Measurements from ENCODE around the gene NANS. TPM values are rescaled to one million over a fixed set of nuclear protein-coding genes. Genes with fewer than 3 reads are reported as not detected.

The NANS gene
- total RNA-seq, 5 donors from 2014 or later (not counting 1 experiment from before 2014, with no cell fraction given), result 21.7 to 57.5 (median 27.6) TPM

DNA sequence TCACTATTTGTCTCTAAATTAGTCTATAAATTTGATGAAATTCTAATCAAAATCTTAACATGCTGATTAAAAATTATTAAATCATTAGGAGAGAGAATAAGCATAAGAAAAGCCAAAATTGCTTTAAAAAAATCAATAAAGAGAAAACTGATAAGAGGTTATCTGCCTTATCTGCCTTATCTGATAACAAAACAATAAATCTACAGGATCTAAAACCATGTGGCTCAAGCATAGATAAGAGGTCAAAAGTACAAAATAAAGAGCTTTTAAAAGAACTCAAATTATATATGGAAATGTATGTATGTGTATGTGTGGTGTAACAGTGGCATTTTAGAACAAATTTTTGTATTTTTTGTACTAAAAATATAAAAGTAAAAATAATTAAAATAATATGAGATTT lies 43.9 kb downstream of the NANS start:
- peak overlapping the region in 2 of 3 donors; percentile 49 to 70 for H3K4me3 Mint-ChIP-seq

DNA sequence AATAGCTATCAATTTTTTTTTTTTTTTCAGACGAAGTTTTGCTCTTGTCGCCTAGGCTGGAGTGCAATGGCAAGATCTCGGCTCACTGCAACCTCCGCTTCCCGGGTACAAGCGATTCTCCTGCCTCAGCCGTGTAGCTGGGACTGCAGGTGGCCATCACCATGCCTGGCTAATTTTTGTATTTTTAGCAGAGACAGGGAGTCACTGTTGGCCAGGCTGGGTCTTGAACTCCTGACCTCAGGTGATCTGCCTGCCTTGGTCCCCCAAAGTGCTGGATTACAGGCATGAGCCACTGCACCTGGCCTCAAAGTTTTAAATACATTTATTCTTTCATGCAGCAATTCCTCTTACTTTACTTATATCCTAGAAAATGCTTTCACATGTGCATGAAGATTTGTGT lies 44.9 kb downstream of the NANS start:
- WGBS (ENCODE audit: insufficient coverage), result 57% methylated on average over 7 of the region's 7 CpGs
- Histone ChIP-seq H3K4me3 (ENCODE audit: control insufficient read depth in 1 of 2, extremely low read depth in 1 of 2, low read length in 1 of 2) (no peak overlapping the region), H3K4me1 (ENCODE audit: control insufficient read depth in 1 of 2, extremely low read depth in 1 of 2, insufficient read depth in 2 of 2, low read length in 2 of 2) (peaks cover 66 to 94% of the 10 kb centered on the region in 2 experiments), H3K27ac (ENCODE audit: low read length) (peak overlapping the region; percentile 77), H3K27me3 (replicated peaks in 1 of 2; ENCODE audit: control insufficient read depth in 2 of 2, extremely low read depth in 1 of 2, insufficient read depth in 2 of 2, low read length in 1 of 2) (no peaks in the 10 kb centered on the region), H3K36me3 (ENCODE audit: control insufficient read depth in 2 of 2, extremely low read depth in 1 of 2, insufficient read depth in 1 of 2, low read length in 1 of 2) (peaks cover 8 to 41% of the 10 kb centered on the region in 2 donors), H3K9me3 (no peaks in the 10 kb centered on the region)
- ChIA-PET POLR2A (interaction anchor here (0.6 to 1.6 kb wide), 12 partner anchors 13 to 234 kb away, joined by 3 to 9 read pairs (median 5); partner anchors contain the start of gene NANS (in 1 of the 2)), CTCF (interaction anchor here (0.5 to 3.7 kb wide), 17 partner anchors 10 to 469 kb away, joined by 3 to 28 read pairs (median 5); partner anchors contain the start of genes TRIM14 (in 2 of the 2) and CORO2A (in 1 of the 2))
- Mint-ChIP-seq H3K36me3 (peaks cover 47% of the 10 kb centered on the region), H3K27ac (peak overlapping the region; percentile 95 to 99), H3K4me1 (peaks cover 86 to 95% (median 86%) of the 10 kb centered on the region in 3 donors), H3K27me3 (no peaks in the 10 kb centered on the region), H3K4me3 (peak overlapping the region in 2 of 3 donors; percentile 2 to 74), H3K9me3 (no peaks in the 10 kb centered on the region)
- ATAC-seq (replicated peaks in 1 of 4) (no peak), DNase-seq (no peak)

More for the DNA sequence above, 43.9 kb downstream of the NANS start:
- Histone ChIP-seq H3K36me3 (ENCODE audit: control insufficient read depth in 2 of 2, extremely low read depth in 1 of 2, insufficient read depth in 1 of 2, low read length in 1 of 2) (peaks cover 6 to 43% of the 10 kb centered on the region in 2 donors), H3K9me3 (no peaks in the 10 kb centered on the region), H3K4me1 (ENCODE audit: control insufficient read depth in 1 of 2, extremely low read depth in 1 of 2, insufficient read depth in 2 of 2, low read length in 2 of 2) (peaks cover 59 to 94% of the 10 kb centered on the region in 2 experiments), H3K27me3 (replicated peaks in 1 of 2; ENCODE audit: control insufficient read depth in 2 of 2, extremely low read depth in 1 of 2, insufficient read depth in 2 of 2, low read length in 1 of 2) (no peaks in the 10 kb centered on the region), H3K27ac (ENCODE audit: low read length) (peak overlapping the region; percentile 77), H3K4me3 (ENCODE audit: control insufficient read depth in 1 of 2, extremely low read depth in 1 of 2, low read length in 1 of 2) (no peak overlapping the region)
- ChIA-PET POLR2A (interaction anchor here (0.6 to 1.6 kb wide), 3 partner anchors 16 to 77 kb away, joined by 3 to 18 read pairs (median 5); no protein-coding TSS in a partner anchor), CTCF (interaction anchor here in 1 of 2 donors (0.5 to 3.7 kb wide), 3 partner anchors 18 to 439 kb away, joined by 3 to 28 read pairs (median 3); partner anchors contain the start of gene TRIM14)
- Mint-ChIP-seq H3K4me1 (peaks cover 83 to 95% (median 85%) of the 10 kb centered on the region in 3 donors), H3K9me3 (no peaks in the 10 kb centered on the region), H3K36me3 (peaks cover 46% of the 10 kb centered on the region), H3K27ac (peak overlapping the region; percentile 95 to 99), H3K27me3 (no peaks in the 10 kb centered on the region)
- ATAC-seq (replicated peaks in 1 of 4) (no peak), DNase-seq (no peak)

DNA sequence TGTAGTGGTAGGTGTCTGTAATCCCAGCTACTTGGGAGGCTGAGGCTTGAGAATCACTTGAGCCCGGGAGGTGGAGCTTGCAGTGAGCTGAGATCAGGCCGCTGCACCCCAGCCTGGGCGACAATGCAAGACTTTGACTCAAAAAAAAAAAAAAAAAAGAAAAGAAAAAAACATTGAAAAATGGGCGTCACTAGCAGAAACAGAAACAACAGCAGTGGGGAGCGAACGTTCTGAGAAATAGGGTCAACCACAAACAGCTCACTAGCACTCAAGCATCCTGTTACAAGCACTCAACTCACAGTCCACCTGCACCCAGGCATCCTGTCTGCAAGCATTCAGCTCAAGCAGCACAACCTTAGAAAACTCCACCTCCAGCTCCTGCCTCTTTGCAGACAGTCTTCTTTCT lies 45.3 kb downstream of the NANS start:
- ChIA-PET POLR2A (interaction anchor here (0.6 to 1.6 kb wide), 16 partner anchors 9 to 234 kb away, joined by 3 to 9 read pairs (median 5); partner anchors contain the start of genes NANS (in 1 of the 2) and TBC1D2 (in 1 of the 2)), CTCF (interaction anchor here (0.5 to 3.7 kb wide), 22 partner anchors 9 to 851 kb away, joined by 3 to 28 read pairs (median 5); partner anchors contain the start of genes TRIM14 (in 2 of the 2) and CORO2A (in 1 of the 2))
- DNase-seq (peak; percentile 49 to 95 (median 83)), ATAC-seq (replicated peaks in 1 of 4) (peak; percentile 95 to 97 (median 96))
- H3K36me3 Mint-ChIP-seq, result peaks cover 45% of the 10 kb centered on the region
- H3K9me3 Mint-ChIP-seq, result no peaks in the 10 kb centered on the region
- H3K36me3 ChIP-seq (ENCODE audit: control insufficient read depth in 2 of 2, extremely low read depth in 1 of 2, insufficient read depth in 1 of 2, low read length in 1 of 2), result peaks cover 8 to 37% of the 10 kb centered on the region in 2 donors
- peak overlapping the region; percentile 77 for H3K27ac ChIP-seq (ENCODE audit: low read length)
- WGBS (ENCODE audit: insufficient coverage), result 0% methylated on average over 3 of the region's 6 CpGs
- no peaks in the 10 kb centered on the region for H3K9me3 ChIP-seq
- H3K4me3 Mint-ChIP-seq, result peak overlapping the region; percentile 65 to 74 (median 69)
- H3K27ac Mint-ChIP-seq, result peak overlapping the region; percentile 95 to 99
- H3K4me1 ChIP-seq (ENCODE audit: control insufficient read depth in 1 of 2, extremely low read depth in 1 of 2, insufficient read depth in 2 of 2, low read length in 2 of 2), result peaks cover 67 to 92% of the 10 kb centered on the region in 2 experiments
- peaks cover 86 to 95% (median 86%) of the 10 kb centered on the region in 3 donors for H3K4me1 Mint-ChIP-seq
- H3K4me3 ChIP-seq (ENCODE audit: control insufficient read depth in 1 of 2, extremely low read depth in 1 of 2, low read length in 1 of 2), result peak overlapping the region in 1 of 2 donors; percentile 13
- H3K27me3 Mint-ChIP-seq, result no peaks in the 10 kb centered on the region
- no peaks in the 10 kb centered on the region for H3K27me3 ChIP-seq (replicated peaks in 1 of 2; ENCODE audit: control insufficient read depth in 2 of 2, extremely low read depth in 1 of 2, insufficient read depth in 2 of 2, low read length in 1 of 2)

DNA sequence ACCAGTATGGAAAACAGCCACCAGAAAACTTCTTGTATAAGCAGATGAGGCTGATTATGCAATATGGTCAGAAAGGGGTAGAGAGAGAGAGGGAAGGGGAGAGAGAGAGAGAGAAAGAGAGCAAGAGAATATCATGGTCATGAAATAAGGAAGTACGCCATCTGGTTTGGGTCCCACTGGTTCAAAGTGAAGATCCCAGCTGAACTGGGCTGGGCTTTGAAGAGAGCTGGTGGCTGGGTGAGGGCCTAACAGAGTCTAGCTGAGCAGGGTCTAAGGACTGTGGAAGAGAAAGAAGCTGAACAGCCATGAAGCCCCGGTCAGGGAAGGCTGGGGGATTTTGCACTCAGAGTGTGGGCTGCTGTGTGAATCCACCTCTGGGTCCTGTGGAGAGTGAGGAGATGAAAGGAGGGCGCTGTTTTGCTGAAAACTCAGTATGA lies 47.9 kb downstream of the NANS start:
- H3K4me3 ChIP-seq (ENCODE audit: control insufficient read depth in 1 of 2, extremely low read depth in 1 of 2, low read length in 1 of 2), result no peak overlapping the region

DNA sequence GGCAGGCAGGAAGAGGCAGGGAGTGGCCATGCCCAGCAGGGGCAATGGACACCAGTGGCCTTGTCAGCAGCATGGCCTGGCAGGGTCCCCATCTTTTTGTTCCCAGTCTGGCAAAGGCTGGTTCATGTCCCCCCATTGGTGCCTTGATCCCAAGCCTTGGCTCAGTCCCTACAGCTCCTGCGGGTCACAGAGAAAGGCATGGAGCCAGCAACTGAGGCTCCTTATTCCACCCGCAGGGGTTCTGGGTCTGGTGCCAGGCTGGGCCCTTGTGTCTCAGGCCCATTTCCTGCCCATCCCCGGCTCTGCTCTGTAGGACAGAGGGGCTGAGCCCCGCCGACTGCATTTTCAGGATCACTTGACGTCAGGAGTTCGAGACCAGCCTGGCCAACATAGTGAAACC lies 48.5 kb downstream of the NANS start:
- Mint-ChIP-seq H3K36me3 (peaks cover 51% of the 10 kb centered on the region), H3K27ac (peak overlapping the region; percentile 95 to 99), H3K4me1 (peaks cover 91 to 96% (median 95%) of the 10 kb centered on the region in 3 donors), H3K4me3 (peak overlapping the region in 1 of 3 donors; percentile 74), H3K9me3 (no peaks in the 10 kb centered on the region), H3K27me3 (no peaks in the 10 kb centered on the region)
- WGBS (ENCODE audit: insufficient coverage), result 92% methylated on average over 4 of the region's 7 CpGs
- Histone ChIP-seq H3K4me3 (ENCODE audit: control insufficient read depth in 1 of 2, extremely low read depth in 1 of 2, low read length in 1 of 2) (no peak overlapping the region), H3K36me3 (ENCODE audit: control insufficient read depth in 2 of 2, extremely low read depth in 1 of 2, insufficient read depth in 1 of 2, low read length in 1 of 2) (peaks cover 2 to 27% of the 10 kb centered on the region in 2 donors), H3K27me3 (replicated peaks in 1 of 2; ENCODE audit: control insufficient read depth in 2 of 2, extremely low read depth in 1 of 2, insufficient read depth in 2 of 2, low read length in 1 of 2) (no peaks in the 10 kb centered on the region), H3K9me3 (no peaks in the 10 kb centered on the region), H3K27ac (ENCODE audit: low read length) (peak overlapping the region; percentile 60), H3K4me1 (ENCODE audit: control insufficient read depth in 1 of 2, extremely low read depth in 1 of 2, insufficient read depth in 2 of 2, low read length in 2 of 2) (peaks cover 73 to 92% of the 10 kb centered on the region in 2 experiments)
- no peak for ATAC-seq (replicated peaks in 1 of 4)
- POLR2A ChIA-PET, result interaction anchor here in 1 of 2 donors (1.0 kb wide), 1 partner anchor 10 kb away, joined by 4 read pairs; no protein-coding TSS in a partner anchor
- CTCF ChIA-PET, result no interaction called here
- DNase-seq, result no peak

More for the DNA sequence above, 47.9 kb downstream of the NANS start:
- H3K9me3 ChIP-seq, result no peaks in the 10 kb centered on the region
- CTCF ChIA-PET, result interaction anchor here in 1 of 2 donors (1.0 to 1.2 kb wide), 2 partner anchors 14 to 16 kb away, joined by 4 read pairs; partner anchors contain the start of gene TRIM14
- Mint-ChIP-seq H3K4me3 (peak overlapping the region; percentile 17 to 74 (median 18)), H3K9me3 (no peaks in the 10 kb centered on the region), H3K4me1 (peaks cover 91 to 96% (median 95%) of the 10 kb centered on the region in 3 donors), H3K27me3 (no peaks in the 10 kb centered on the region), H3K36me3 (peaks cover 50% of the 10 kb centered on the region), H3K27ac (peak overlapping the region; percentile 95 to 99)
- peaks cover 74 to 92% of the 10 kb centered on the region in 2 experiments for H3K4me1 ChIP-seq (ENCODE audit: control insufficient read depth in 1 of 2, extremely low read depth in 1 of 2, insufficient read depth in 2 of 2, low read length in 2 of 2)
- no peak for ATAC-seq (replicated peaks in 1 of 4)
- POLR2A ChIA-PET, result interaction anchor here in 1 of 2 donors (0.6 kb wide), 1 partner anchor 108 kb away, joined by 3 read pairs; no protein-coding TSS in a partner anchor
- peaks cover 2 to 29% of the 10 kb centered on the region in 2 donors for H3K36me3 ChIP-seq (ENCODE audit: control insufficient read depth in 2 of 2, extremely low read depth in 1 of 2, insufficient read depth in 1 of 2, low read length in 1 of 2)
- no peaks in the 10 kb centered on the region for H3K27me3 ChIP-seq (replicated peaks in 1 of 2; ENCODE audit: control insufficient read depth in 2 of 2, extremely low read depth in 1 of 2, insufficient read depth in 2 of 2, low read length in 1 of 2)
- 90% methylated on average over 1 of the region's 3 CpGs for WGBS (ENCODE audit: insufficient coverage)
- H3K27ac ChIP-seq (ENCODE audit: low read length), result peak overlapping the region; percentile 60
- DNase-seq, result peak in 1 of 35 experiments; percentile 29

DNA sequence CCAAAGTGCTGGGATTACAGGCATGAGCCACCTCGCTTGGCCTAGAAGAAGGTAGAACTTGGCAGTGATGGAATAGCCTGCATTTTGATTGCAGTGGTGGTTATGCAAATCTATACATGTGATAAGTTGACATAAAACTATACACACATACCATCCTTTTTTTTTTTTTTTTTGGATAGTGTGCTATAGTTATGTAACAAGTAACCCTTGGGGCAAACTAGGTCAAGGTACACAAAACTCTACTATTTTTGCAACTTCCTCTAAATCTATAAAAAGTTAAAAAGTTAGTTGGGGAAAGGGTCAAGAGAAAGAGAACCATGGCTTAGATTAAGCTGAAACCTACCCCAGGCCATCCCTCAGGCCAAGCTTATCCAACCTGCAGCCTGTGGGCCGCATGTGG lies 51.4 kb downstream of the NANS start:
- no peaks in the 10 kb centered on the region for H3K27me3 ChIP-seq (replicated peaks in 1 of 2; ENCODE audit: control insufficient read depth in 2 of 2, extremely low read depth in 1 of 2, insufficient read depth in 2 of 2, low read length in 1 of 2)
- no CpG with 5 or more reads among the region's 2 CpGs for WGBS (ENCODE audit: insufficient coverage)
- peak in 1 of 35 experiments; percentile 31 for DNase-seq
- H3K9me3 ChIP-seq, result no peaks in the 10 kb centered on the region
- H3K4me3 ChIP-seq (ENCODE audit: control insufficient read depth in 1 of 2, extremely low read depth in 1 of 2, low read length in 1 of 2), result no peak overlapping the region
- Mint-ChIP-seq H3K9me3 (no peaks in the 10 kb centered on the region), H3K27ac (peak overlapping the region; percentile 95 to 99), H3K36me3 (peaks cover 59% of the 10 kb centered on the region), H3K4me1 (peaks cover 84 to 87% (median 85%) of the 10 kb centered on the region in 3 donors), H3K4me3 (peak overlapping the region in 2 of 3 donors; percentile 11 to 51), H3K27me3 (no peaks in the 10 kb centered on the region)
- H3K4me1 ChIP-seq (ENCODE audit: control insufficient read depth in 1 of 2, extremely low read depth in 1 of 2, insufficient read depth in 2 of 2, low read length in 2 of 2), result peaks cover 51 to 72% of the 10 kb centered on the region in 2 experiments
- peak overlapping the region; percentile 90 for H3K27ac ChIP-seq (ENCODE audit: low read length)
- H3K36me3 ChIP-seq (ENCODE audit: control insufficient read depth in 2 of 2, extremely low read depth in 1 of 2, insufficient read depth in 1 of 2, low read length in 1 of 2), result peaks cover 2 to 32% of the 10 kb centered on the region in 2 donors
- ATAC-seq (replicated peaks in 1 of 4), result peak in 1 of 4 experiments; percentile 26
- POLR2A ChIA-PET, result interaction anchor here (0.6 to 1.1 kb wide), 5 partner anchors 11 to 210 kb away, joined by 3 to 7 read pairs (median 4); partner anchors contain the start of gene TRIM14 (in 1 of the 2)
- CTCF ChIA-PET, result interaction anchor here in 1 of 2 donors (0.7 to 2.7 kb wide), 2 partner anchors 10 to 125 kb away, joined by 5 to 19 read pairs; partner anchors contain the start of genes ANP32B and TRIM14
